ENCODE data around the gene SCAF4.
"Not testable (repeated sequence)": the region's sequence is repeated elsewhere in the genome, so short reads cannot be mapped to it uniquely, and the experiment has no call there.

DNA sequence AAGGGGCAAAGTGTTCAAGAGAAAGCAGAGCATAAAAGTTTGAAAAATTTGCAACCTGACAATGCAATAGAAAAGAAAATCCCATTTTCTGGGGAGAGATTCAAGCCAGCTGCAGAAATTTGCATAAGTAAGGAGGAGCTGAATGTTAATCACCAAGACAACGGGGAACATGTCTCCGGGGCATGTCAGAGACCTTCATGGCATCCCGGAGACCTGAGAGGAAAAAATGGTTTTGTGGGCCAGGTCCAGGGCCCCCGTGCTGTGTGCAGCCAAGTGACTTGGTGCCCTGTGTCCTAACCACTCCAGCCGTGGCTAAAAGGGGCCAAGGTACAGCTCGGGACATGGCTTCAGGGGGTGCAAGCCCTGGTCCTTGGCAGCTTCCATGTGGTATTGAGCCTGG lies 33.9 kb upstream of the SCAF4 start:
- TF ChIP-seq, protein P1, sequence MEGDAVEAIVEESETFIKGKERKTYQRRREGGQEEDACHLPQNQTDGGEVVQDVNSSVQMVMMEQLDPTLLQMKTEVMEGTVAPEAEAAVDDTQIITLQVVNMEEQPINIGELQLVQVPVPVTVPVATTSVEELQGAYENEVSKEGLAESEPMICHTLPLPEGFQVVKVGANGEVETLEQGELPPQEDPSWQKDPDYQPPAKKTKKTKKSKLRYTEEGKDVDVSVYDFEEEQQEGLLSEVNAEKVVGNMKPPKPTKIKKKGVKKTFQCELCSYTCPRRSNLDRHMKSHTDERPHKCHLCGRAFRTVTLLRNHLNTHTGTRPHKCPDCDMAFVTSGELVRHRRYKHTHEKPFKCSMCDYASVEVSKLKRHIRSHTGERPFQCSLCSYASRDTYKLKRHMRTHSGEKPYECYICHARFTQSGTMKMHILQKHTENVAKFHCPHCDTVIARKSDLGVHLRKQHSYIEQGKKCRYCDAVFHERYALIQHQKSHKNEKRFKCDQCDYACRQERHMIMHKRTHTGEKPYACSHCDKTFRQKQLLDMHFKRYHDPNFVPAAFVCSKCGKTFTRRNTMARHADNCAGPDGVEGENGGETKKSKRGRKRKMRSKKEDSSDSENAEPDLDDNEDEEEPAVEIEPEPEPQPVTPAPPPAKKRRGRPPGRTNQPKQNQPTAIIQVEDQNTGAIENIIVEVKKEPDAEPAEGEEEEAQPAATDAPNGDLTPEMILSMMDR (IDR thresholded peaks at IDR 0.05; ENCODE audit: insufficient read depth, low read depth, low read length): not testable (repeated sequence)
- TF ChIP-seq EZH2 (IDR thresholded peaks at IDR 0.05; ENCODE audit: insufficient read depth, low read length): not testable (repeated sequence)
